Stimulated activated CD8-positive, alpha-beta memory T cell treated with anti-CD3 and anti-CD28 coated beads, Interleukin-4, amount 100 ng/mL, for 1 hour (primary cell): ENCODE results near the gene B3GALNT2.
"Not testable (repeated sequence)": the region's sequence is repeated elsewhere in the genome, so short reads cannot be mapped to it uniquely, and the experiment has no call there.

Source experiments
- DNase-seq, 2 donors: peaks; one replicate each; pipeline ENCODE4 v3.0.0-alpha.2; 2020; ENCODE audit warnings: low read depth in 2 of 2, low spot score in 1 of 2

The B3GALNT2 gene

DNA sequence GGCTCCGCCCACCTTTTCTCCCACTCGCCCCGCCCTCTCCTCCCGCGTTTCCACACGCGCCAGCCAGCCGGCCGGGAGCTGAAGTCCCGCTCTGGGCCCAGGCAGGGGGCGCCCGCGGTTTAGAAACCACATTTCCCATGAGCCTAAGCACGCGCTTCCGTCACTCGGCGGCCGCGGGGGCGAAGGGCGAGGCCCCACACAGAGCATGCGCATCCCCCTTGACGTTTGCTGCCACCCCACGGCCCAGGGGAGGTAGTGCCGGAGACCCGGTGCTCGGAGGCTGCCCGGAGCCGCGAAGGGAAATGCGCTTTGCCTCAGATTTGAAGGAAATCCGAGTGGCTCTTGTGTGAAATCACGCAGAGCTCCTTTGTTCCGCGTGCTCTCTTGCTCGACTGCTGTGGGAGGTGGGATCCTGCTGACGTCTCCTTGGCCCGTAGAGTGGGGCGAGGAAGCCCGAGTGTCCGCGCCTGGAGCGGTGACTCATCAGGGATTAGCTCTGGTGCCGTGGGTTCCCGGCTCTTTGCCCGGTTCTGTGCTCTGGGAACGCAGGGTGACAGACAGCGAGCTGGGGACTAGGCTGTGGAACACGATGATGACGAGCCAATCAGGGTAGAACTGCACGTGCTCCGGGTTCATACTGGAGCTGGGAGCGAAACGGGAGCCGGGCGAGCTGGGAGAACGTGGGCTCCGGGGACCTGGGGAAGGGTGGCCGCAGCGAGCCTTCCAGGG is 406 bp upstream of the B3GALNT2 start:
- DNase-seq = peak; percentile 92 to 98

DNA sequence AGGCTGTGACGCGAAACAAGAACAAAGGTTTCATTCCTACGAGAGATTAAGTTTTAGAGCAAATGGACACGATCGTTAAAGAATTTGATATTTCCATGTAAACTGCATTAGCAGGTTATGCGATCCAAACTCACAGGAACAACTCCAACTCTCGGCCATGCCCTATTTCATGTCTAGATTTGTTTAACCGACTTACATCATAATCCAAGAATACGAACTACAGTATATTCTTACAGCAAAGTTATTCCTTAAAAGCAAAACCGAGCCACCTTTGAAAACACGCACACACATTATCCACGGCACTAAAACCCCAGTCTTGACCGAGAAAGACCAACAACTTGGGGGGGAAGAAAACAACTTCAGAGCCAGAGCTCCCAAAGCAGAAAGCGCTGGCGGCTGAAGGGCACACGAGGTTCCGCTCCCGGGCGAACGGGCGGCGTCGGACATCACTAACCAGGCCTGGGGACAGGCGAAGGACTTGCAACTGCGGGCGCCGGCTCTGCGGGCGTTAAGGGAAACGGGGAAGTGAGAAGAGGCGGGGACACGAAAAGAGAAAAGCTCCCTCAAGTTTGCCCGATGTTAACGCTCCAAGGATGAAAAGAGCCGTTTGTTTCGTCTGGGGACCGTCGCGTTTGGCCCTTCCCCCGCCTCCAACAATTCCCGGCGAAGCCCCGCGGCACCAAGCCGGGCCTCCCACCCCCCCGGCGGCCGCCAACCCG is 690 bp downstream of the B3GALNT2 start:
- no peak for DNase-seq

DNA sequence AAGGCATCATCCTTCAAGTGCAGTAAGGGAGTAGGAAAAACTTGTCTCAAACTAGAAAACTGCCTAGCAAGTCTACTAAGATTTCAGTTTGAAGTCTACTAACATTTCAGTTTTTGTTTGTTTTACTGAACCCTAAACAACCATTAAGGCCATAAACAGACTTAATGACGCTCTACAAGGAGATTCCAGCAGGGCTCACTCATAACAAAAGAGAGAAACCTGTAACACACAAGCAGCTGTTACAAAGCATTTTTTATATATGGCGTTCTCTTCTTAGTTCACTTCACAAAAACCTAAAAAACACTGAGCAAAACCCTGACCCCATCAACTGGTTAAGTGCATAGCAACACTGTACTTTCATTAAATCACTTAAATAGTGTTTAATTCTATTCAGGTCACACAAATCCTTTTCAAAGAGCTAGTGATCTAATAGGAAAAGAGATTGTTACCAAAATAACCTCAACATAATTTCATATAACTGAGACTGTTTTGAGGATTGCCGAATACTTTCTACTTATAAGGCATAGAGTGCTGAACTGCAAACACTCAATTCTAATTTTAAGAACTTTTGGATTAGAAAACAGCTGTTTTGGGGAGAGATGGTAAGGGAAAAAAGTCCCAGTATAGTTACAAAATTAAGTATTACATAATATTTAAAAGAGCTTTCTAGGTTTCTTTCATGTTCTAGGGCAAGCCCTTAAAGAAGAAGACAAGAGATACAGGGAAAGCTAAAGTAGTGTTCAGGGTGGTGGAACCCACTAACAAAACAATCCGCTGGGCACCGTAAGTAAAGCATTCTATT is 1.4 kb downstream of the B3GALNT2 start:
- DNase-seq = no peak

GRCh38 chr1:235500971-235501540 is 3.2 kb downstream of the B3GALNT2 start:
- DNase-seq = no peak

DNA sequence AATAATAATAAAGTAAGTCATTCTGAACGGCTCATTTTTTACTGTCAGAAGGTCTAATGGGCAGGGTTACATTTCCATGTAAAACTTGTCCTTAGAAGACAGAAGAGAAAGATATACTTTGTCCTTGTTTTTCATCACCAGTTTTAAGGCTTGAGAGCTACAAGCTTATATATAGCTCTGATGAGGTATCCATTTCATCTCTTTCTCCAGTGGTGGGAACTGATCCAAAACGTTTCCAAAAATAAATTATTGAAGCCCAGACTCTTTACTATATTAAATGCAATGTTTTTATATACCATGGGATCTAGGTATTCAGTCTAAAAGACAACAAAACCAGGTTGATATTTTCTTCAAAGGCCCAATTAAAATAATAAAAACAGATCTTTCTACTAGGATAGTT is 8.7 kb downstream of the B3GALNT2 start:
- no peak for DNase-seq

- no peak for DNase-seq
Observed at GRCh38 chr1:235495030-235495429, 9.2 kb downstream of the B3GALNT2 start.

- no peak for DNase-seq
Observed at GRCh38 chr1:235494531-235494930, 9.7 kb downstream of the B3GALNT2 start.

DNA sequence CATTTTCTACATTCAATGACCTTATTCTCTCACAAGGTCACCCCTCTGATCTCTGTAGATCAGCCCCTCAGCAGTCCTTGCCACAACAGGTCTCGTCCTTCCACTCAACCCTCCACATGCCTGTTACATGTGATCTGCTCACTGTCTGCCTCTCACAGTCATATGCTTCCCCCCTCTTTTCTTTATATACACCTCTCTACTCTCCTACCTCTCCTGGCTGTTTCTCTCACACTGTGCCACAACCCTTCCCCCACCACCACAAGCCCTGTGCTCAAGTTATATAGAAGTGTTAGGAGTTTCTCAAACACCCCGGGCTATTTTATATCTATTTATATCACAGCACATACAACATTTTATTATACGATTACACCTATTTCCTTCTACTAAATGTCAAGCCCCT is 12.6 kb downstream of the B3GALNT2 start:
- DNase-seq = no peak

DNA sequence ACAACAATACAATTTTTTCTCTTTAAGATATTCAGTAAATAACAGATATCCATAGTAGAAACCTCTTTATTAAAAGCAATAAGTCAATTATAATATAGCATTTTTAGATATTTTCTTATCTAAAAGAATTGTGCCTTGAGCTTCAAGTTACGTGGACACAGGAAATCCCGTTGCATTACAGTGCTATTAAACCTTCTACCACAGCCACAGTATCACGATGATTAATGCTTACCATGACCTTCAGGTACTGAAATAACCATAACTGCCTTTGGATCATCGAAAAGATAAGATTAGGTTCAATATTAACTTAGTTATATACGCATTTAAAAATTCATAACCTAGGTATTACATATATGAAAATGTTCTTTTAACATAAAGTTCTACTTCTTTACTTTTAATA is 17.9 kb downstream of the B3GALNT2 start:
- no peak for DNase-seq

DNA sequence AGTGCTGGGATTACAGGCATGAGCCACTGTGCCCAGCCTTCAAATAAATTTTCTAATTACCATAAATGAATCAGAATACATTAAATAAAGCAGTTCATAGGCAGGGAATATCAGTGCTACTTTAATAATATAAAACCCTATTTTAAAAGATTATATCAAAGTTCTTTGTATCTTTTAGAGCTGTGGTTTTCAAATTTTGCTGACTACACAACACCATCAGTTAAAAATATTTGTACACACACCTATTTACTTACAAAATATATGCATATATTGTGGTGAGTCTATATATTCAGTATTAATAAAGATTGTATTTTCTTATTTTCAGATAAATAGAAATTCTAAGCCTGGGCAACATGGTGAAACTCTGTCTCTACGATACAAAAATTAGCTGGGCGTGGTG is 18.7 kb downstream of the B3GALNT2 start:
- no peak for DNase-seq

- no peak for DNase-seq
Observed at GRCh38 chr1:235483090-235483489, 21.2 kb downstream of the B3GALNT2 start.

GRCh38 chr1:235473806-235474205 is 30.4 kb downstream of the B3GALNT2 start:
- DNase-seq = no peak

- DNase-seq = no peak
Observed at GRCh38 chr1:235470741-235471439, 33.4 kb downstream of the B3GALNT2 start.

GRCh38 chr1:235469897-235470296 is 34.4 kb downstream of the B3GALNT2 start:
- DNase-seq = not testable (repeated sequence)

DNA sequence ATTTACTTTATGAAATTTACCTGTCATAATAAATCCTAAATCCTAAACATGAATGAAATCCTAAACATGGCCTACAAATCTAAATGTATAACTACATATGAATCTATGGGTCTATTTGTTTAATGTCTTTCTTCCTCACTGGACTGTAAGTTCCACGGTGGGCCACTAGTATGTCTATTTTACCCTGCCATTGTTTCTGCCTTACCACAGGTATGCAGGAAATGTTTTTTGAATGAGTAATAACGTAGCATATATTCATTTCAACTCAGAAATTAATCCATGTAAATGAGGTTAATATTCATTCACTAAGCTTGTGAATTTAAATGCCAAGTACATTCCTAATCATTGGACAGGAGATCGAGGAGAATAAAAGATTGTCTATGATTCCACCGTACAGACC is 35.3 kb downstream of the B3GALNT2 start:
- no peak for DNase-seq

DNA sequence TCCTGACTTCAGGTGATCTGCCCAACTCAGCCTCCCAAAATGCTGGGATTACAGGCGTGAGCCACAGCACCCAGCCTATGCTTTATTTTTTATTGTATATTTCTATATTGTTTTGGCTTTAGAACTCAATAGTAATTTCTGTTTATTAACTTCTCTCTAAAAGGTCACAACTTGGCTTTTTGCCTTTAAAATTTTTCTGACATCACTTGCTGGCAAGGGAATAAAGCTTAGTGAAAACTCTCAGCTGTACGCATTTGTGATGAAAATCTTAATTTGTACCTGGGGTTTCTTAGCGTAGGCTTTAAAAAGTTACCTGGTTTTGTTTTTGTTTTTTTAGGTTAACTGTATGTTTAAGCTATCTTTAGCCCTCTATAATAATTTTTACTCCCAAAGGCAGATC is 36.2 kb downstream of the B3GALNT2 start:
- DNase-seq = no peak

GRCh38 chr1:235465066-235465465 is 39.2 kb downstream of the B3GALNT2 start:
- no peak for DNase-seq

GRCh38 chr1:235462832-235463231 is 41.4 kb downstream of the B3GALNT2 start:
- DNase-seq = not testable (repeated sequence)

GRCh38 chr1:235461954-235462353 is 42.3 kb downstream of the B3GALNT2 start:
- no peak for DNase-seq

- no peak for DNase-seq
Observed at GRCh38 chr1:235460770-235461169, 43.5 kb downstream of the B3GALNT2 start.

DNA sequence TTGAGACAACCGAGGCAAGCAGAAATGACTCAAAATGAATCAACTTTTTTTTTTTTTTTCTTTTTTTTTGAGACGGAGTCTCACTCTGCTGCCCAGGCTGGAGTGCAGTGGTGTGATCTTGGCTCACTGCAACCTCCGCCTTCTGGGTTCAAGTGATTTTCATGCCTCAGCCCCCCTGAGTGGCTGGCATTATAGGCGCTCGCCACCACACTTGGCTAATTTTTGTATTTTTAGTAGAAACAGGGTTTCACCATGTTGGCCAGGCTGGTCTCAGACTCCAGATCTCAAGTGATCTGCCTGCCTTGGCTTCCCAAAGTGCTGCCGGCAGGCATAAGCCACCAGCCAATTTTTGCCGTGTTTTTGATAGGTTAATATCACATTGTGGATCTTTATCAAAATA is 46.4 kb downstream of the B3GALNT2 start:
- not testable (repeated sequence) for DNase-seq
